Endodermal cell (in vitro differentiated cells): ENCODE data around the gene TTN. TPM values are rescaled to one million over a fixed set of nuclear protein-coding genes. Genes with fewer than 3 reads are reported as not detected.

Source experiments
- DNase-seq: peaks from one replicate; pipeline ENCODE4 v3.0.0-alpha.2; 2017
- H3K27ac ChIP-seq: 2 replicates; pipeline ENCODE4 v1.5.1; 2013; ENCODE audit warnings: mild to moderate bottlenecking, low read depth, low read length, moderate library complexity
- H3K27me3 ChIP-seq: 2 replicates; pipeline ENCODE4 v1.6.1; 2013; ENCODE audit warnings: mild to moderate bottlenecking, low read length, moderate library complexity; ENCODE audit not compliant: insufficient read depth, control insufficient read depth, poor library complexity, severe bottlenecking
- H3K36me3 ChIP-seq: 2 replicates; pipeline ENCODE4 v1.7.0; 2013; ENCODE audit warnings: mild to moderate bottlenecking, low read length, moderate library complexity; ENCODE audit not compliant: control insufficient read depth, insufficient read depth
- H3K4me1 ChIP-seq: one replicate; pipeline ENCODE4 v1.7.0; 2013; ENCODE audit warnings: low read length; ENCODE audit not compliant: control insufficient read depth, insufficient read depth
- H3K4me3 ChIP-seq: 2 replicates; pipeline ENCODE4 v1.5.1; 2013; ENCODE audit warnings: mild to moderate bottlenecking, low read length, moderate library complexity
- H3K9ac ChIP-seq: 2 replicates; pipeline ENCODE4 v1.6.1; 2013; ENCODE audit warnings: mild to moderate bottlenecking, low read length, moderate library complexity; ENCODE audit not compliant: poor library complexity, severe bottlenecking; ENCODE audit errors: extremely low read depth
- H3K9me3 ChIP-seq: 2 replicates; pipeline ENCODE4 v1.6.1; 2013; ENCODE audit warnings: mild to moderate bottlenecking, low read length, moderate library complexity; ENCODE audit not compliant: control insufficient read depth
- H3K27ac Mint-ChIP-seq: 2 replicates; pipeline ENCODE4 v1.8.0; 2020; ENCODE audit warnings: mixed read lengths
- H3K27me3 Mint-ChIP-seq: 2 replicates; pipeline ENCODE4 v1.8.0; 2021; ENCODE audit warnings: mild to moderate bottlenecking, mixed read lengths; ENCODE audit not compliant: insufficient read depth
- H3K36me3 Mint-ChIP-seq: 2 replicates; pipeline ENCODE4 v1.8.0; 2020; ENCODE audit warnings: low read depth, mixed read lengths
- H3K4me1 Mint-ChIP-seq: 2 replicates; pipeline ENCODE4 v1.8.0; 2020; ENCODE audit warnings: mixed read lengths
- H3K4me3 Mint-ChIP-seq: 2 replicates; pipeline ENCODE4 v1.8.0; 2020; ENCODE audit warnings: mild to moderate bottlenecking, moderate library complexity, mixed read lengths
- H3K9me3 Mint-ChIP-seq: 2 replicates; pipeline ENCODE4 v1.8.0; 2020; ENCODE audit warnings: mild to moderate bottlenecking, mixed read lengths
- WGBS, 2 experiments: methylation state at CpG; one replicate each; pipeline versions ENCODE4 v1.1.5 to v1.1.7; 2013; ENCODE audit warnings: missing lambda C conversion rate in 2 of 2, mixed read lengths in 1 of 2; ENCODE audit not compliant: insufficient coverage in 1 of 2, insufficient read length in 1 of 2; 5-methylcytosine and 5-hydroxymethylcytosine counted together
- long read RNA-seq, 4 experiments: library from polyadenylated mRNA in 2 of 4; library from RNA in 1 of 4; library from capped mRNA in 1 of 4; stranded (forward) in 3 of 4; unstranded in 1 of 4; transcript quantifications; one replicate each; pipeline ENCODE4 v2.0.0, GENCODE V29; 2020 to 2021; ENCODE audit warnings: inconsistent platforms in 1 of 4
- polyA plus RNA-seq, 2 experiments: library from polyadenylated mRNA; stranded (reverse); fragments of 50-300 nt; gene quantifications; one replicate each; pipeline ENCODE4 v1.2.3, GENCODE V29; 2013
- total RNA-seq, 2 donors: library from RNA; stranded (reverse); fragmentation: NEBNext Ultra II Directional in 1 of 2; extraction: Animal tissue kit (Norgen Biotek cat#: 25700) in 1 of 2; gene quantifications; 2 replicates in 1 of 2; 3 replicates in 1 of 2; pipeline ENCODE4 v1.2.1, GENCODE V29; 2021
- TF ChIP-seq, protein P1 (sequence below): fragments of 200-600 bp; sonication (generic); conservative IDR thresholded peaks from 2 replicates; pipeline ENCODE4 v1.5.0; 2021; ENCODE audit warnings: antibody characterized with exemption, mild to moderate bottlenecking

The TTN gene
- total RNA-seq: 100 to 1,000 TPM; 101 to 118 TPM
- polyA plus RNA-seq (2013, experiment 1 of 2): 3.1 TPM
- 2.8 TPM for polyA plus RNA-seq (2013, experiment 2 of 2)
- long read RNA-seq, experiment 1, partial matches to known transcripts: 26 of 32 reads
- long read RNA-seq, experiment 1, other reads (novel, unspliced or antisense): 6 of 32 reads
- long read RNA-seq, experiment 2, partial matches to known transcripts: 63 of 78 reads
- long read RNA-seq, experiment 2, other reads (novel, unspliced or antisense): 15 of 78 reads
- long read RNA-seq, experiment 3, partial matches to known transcripts: 12 of 20 reads
- long read RNA-seq, experiment 3, other reads (novel, unspliced or antisense): 8 of 20 reads
- long read RNA-seq, experiment 4, partial matches to known transcripts: 0 of 2 reads
- long read RNA-seq, experiment 4, other reads (novel, unspliced or antisense): 2 of 2 reads

DNA sequence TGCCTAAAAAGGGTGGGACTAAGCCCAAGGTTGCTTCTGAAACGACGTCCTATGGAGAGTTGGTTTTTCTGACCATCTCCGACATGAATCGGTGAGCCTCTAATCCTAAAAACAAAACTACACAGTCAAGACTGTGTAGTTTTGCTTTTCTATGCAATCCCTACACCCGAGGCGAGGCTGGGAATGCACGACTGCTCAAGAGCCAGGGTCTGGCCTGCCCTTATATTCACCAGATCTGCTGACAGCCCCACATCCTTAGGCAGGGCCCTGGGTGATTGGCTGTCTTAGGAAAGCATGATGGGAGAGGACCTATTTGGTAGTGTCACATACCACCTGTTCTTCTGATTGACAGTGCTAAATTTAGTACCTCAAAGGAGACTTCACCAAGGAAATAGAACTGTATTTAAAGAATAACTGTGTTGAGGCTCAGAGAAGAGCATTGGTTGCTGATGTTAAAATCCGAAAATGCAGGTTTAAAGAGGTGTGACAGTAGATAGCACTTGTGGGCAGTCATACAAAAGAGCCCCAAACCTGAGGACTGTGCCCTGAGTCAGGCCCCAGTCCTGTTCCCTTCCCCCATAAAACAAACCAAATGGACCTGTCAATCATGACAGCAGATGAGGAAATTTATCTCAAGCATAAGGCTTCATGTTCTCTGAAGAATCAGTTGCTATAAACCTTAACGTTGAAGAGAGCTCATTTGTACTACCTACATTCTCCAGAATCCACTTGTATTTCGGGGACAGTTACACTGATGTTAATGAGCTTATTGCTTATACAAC is at the start of gene TTN:
TTN (minus strand) TSS at position 197 of the 782 bp plus-strand sequence. CDS start 2,781 bp downstream, outside the sequence.
- peaks cover 3% of the 10 kb centered on the region for H3K4me1 Mint-ChIP-seq
- H3K9me3 Mint-ChIP-seq: no peaks in the 10 kb centered on the region
- Histone ChIP-seq H3K4me1 (peaks cover 6% of the 10 kb centered on the region), H3K4me3 (no peak within 1 kb of the TSS), H3K9me3 (no peaks in the 10 kb centered on the region), H3K36me3 (peaks cover 69% of the 10 kb centered on the region), H3K27me3 (no peaks in the 10 kb centered on the region), H3K9ac (no peak within 1 kb of the TSS), H3K27ac (no peak within 1 kb of the TSS)
- WGBS, 2 experiments: 91 to 96% methylated on average over 3 to 10 of the region's 10 CpGs
- no peak within 1 kb of the TSS for H3K4me3 Mint-ChIP-seq
- no peak for DNase-seq
- no peaks in the 10 kb centered on the region for H3K27me3 Mint-ChIP-seq
- H3K27ac Mint-ChIP-seq: no peak within 1 kb of the TSS
- H3K36me3 Mint-ChIP-seq: peaks cover 28% of the 10 kb centered on the region
- TF ChIP-seq, protein P1, sequence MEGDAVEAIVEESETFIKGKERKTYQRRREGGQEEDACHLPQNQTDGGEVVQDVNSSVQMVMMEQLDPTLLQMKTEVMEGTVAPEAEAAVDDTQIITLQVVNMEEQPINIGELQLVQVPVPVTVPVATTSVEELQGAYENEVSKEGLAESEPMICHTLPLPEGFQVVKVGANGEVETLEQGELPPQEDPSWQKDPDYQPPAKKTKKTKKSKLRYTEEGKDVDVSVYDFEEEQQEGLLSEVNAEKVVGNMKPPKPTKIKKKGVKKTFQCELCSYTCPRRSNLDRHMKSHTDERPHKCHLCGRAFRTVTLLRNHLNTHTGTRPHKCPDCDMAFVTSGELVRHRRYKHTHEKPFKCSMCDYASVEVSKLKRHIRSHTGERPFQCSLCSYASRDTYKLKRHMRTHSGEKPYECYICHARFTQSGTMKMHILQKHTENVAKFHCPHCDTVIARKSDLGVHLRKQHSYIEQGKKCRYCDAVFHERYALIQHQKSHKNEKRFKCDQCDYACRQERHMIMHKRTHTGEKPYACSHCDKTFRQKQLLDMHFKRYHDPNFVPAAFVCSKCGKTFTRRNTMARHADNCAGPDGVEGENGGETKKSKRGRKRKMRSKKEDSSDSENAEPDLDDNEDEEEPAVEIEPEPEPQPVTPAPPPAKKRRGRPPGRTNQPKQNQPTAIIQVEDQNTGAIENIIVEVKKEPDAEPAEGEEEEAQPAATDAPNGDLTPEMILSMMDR: no peak

DNA sequence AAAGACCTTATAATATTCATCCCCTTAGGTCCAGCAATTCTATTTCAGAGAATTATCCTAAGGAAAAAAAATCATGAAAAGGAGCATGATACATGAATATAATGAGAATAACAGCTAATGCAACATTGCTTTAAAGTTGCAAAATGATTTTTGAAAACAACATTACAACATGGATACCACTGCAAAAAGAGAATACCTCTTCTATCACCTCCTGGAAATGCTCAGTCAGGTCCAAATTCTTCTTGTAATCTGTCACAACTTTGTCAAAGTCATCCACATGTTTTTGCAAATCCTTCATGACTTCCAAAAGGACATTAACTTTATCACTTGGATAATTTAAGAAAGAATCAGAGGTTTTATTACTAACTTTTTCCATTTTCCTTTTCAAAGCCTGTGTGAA is 47.9 kb upstream of the TTN start:
- no peak overlapping the region for H3K27ac ChIP-seq
- H3K36me3 ChIP-seq: peaks cover 75% of the 10 kb centered on the region
- Mint-ChIP-seq H3K9me3 (no peaks in the 10 kb centered on the region), H3K4me1 (no peaks in the 10 kb centered on the region), H3K27me3 (peaks cover 8% of the 10 kb centered on the region), H3K36me3 (peaks cover 70% of the 10 kb centered on the region), H3K27ac (no peak overlapping the region), H3K4me3 (no peak overlapping the region)
- no peaks in the 10 kb centered on the region for H3K4me1 ChIP-seq
- H3K27me3 ChIP-seq: no peaks in the 10 kb centered on the region
- H3K4me3 ChIP-seq: no peak overlapping the region
- H3K9ac ChIP-seq: no peak overlapping the region
- TF ChIP-seq, protein P1: no peak
- H3K9me3 ChIP-seq: no peaks in the 10 kb centered on the region
- no peak for DNase-seq

DNA sequence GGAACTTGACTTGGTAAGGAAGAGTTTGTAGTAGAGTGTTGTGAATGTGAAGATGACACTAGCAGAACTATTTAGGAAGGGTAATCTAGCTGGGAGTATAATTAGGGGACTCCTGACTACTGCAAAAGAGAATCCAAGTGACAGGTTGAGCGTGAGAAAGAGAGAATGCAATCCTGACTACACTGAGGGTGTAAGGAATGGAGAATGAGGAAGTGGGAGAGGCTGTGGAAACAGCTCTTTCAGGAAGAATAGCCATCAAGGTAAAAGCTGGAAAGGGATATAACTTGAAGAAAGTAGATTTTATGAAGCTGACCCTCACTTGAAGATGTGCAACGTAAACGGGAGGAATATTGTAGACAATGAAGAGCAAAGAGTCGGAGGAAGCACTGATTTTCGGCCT is 41.1 kb upstream of the TTN start:
- H3K36me3 ChIP-seq: peaks cover 99% of the 10 kb centered on the region
- no peak overlapping the region for H3K27ac Mint-ChIP-seq
- H3K4me3 ChIP-seq: no peak overlapping the region
- no peaks in the 10 kb centered on the region for H3K27me3 ChIP-seq
- H3K4me1 ChIP-seq: no peaks in the 10 kb centered on the region
- H3K27ac ChIP-seq: no peak overlapping the region
- peaks cover 7% of the 10 kb centered on the region for H3K9me3 Mint-ChIP-seq
- 95 to 98% methylated on average over 5 of the region's 5 CpGs for WGBS, 2 experiments
- peaks cover 83% of the 10 kb centered on the region for H3K36me3 Mint-ChIP-seq
- peaks cover 14% of the 10 kb centered on the region for H3K27me3 Mint-ChIP-seq
- peaks cover 10% of the 10 kb centered on the region for H3K9me3 ChIP-seq
- DNase-seq: no peak
- no peak overlapping the region for H3K9ac ChIP-seq
- TF ChIP-seq, protein P1: no peak
- peaks cover 7% of the 10 kb centered on the region for H3K4me1 Mint-ChIP-seq
- H3K4me3 Mint-ChIP-seq: no peak overlapping the region
